ENCODE measurements around the gene TCHHL1. TPM values are rescaled to one million over a fixed set of nuclear protein-coding genes. Genes with fewer than 3 reads are reported as not detected.

The TCHHL1 gene
- total and polyA plus RNA-seq, 9 of the 15 experiments (the other 6 are each of a cell fraction or from before 2014, with no cell fraction given): not detected

DNA sequence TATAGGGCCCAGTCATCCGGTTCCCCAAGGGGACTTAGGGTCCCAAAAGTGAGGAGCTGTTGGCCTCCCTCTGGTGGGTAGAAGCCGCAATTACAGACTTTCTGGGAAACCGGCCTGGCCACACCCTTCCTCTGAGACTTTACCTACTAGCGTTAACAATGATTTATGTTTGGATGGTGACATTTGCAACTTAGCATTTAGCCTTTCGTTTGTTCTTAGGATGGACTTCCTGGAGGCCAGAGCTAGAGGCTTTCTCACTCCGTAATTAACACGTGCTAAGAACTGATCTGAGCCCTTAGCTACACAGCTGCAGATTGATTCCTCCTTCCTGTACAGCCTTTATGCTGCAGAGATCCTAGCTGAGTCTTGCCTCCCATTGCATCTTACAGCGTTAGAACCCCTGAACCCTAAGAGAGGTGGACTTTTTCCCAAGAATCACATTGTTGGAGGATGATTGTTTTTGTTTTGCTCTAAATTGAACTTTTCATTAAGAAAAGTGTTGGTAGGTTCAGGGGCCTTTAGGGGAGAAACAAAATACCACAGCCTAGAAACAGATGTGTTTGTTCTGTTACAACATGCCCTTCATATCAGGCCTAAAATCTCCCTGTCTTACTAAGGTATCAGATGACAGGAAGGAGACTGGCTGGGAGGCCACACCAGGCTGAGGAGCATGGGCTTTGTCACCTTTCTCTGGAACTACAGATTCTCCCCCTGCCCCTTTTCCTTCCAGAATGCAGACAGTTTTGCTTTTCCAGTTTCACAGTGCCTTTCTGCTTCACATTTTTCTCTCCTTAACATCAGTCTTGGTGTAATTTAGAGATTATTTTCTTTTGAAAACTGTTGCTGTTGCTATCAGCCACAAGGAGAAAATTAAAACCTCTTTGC lies 54.0 kb downstream of the TCHHL1 start (continued):
- TF ChIP-seq, protein P1, sequence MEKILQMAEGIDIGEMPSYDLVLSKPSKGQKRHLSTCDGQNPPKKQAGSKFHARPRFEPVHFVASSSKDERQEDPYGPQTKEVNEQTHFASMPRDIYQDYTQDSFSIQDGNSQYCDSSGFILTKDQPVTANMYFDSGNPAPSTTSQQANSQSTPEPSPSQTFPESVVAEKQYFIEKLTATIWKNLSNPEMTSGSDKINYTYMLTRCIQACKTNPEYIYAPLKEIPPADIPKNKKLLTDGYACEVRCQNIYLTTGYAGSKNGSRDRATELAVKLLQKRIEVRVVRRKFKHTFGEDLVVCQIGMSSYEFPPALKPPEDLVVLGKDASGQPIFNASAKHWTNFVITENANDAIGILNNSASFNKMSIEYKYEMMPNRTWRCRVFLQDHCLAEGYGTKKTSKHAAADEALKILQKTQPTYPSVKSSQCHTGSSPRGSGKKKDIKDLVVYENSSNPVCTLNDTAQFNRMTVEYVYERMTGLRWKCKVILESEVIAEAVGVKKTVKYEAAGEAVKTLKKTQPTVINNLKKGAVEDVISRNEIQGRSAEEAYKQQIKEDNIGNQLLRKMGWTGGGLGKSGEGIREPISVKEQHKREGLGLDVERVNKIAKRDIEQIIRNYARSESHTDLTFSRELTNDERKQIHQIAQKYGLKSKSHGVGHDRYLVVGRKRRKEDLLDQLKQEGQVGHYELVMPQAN (IDR thresholded peaks at IDR 0.05; ENCODE audit: borderline replicate concordance): no peak
- TF ChIP-seq SMAD1 (IDR thresholded peaks at IDR 0.05; ENCODE audit: low read depth, low read length, partially characterized antibody): peak; percentile 43
- TF ChIP-seq SUPT5H (IDR thresholded peaks at IDR 0.05): 0 out of 2 replicates have a peak, but pooled peaks have one; percentile 46
- TF ChIP-seq, protein P2, sequence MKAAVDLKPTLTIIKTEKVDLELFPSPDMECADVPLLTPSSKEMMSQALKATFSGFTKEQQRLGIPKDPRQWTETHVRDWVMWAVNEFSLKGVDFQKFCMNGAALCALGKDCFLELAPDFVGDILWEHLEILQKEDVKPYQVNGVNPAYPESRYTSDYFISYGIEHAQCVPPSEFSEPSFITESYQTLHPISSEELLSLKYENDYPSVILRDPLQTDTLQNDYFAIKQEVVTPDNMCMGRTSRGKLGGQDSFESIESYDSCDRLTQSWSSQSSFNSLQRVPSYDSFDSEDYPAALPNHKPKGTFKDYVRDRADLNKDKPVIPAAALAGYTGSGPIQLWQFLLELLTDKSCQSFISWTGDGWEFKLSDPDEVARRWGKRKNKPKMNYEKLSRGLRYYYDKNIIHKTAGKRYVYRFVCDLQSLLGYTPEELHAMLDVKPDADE (conservative IDR thresholded peaks at IDR 0.05; ENCODE audit: control insufficient read depth, low read depth, low read length): no peak
- no peak for TF ChIP-seq ZNF23 (CRISPR knock-in tag; IDR thresholded peaks at IDR 0.05)
- TF ChIP-seq ZNF165 (CRISPR knock-in tag; IDR thresholded peaks at IDR 0.05; ENCODE audit: borderline replicate concordance): no peak
- TF ChIP-seq KDM4B (IDR thresholded peaks at IDR 0.05; ENCODE audit: borderline replicate concordance in 2 of 2, low read depth in 1 of 2): no peak
- TF ChIP-seq, protein P3, sequence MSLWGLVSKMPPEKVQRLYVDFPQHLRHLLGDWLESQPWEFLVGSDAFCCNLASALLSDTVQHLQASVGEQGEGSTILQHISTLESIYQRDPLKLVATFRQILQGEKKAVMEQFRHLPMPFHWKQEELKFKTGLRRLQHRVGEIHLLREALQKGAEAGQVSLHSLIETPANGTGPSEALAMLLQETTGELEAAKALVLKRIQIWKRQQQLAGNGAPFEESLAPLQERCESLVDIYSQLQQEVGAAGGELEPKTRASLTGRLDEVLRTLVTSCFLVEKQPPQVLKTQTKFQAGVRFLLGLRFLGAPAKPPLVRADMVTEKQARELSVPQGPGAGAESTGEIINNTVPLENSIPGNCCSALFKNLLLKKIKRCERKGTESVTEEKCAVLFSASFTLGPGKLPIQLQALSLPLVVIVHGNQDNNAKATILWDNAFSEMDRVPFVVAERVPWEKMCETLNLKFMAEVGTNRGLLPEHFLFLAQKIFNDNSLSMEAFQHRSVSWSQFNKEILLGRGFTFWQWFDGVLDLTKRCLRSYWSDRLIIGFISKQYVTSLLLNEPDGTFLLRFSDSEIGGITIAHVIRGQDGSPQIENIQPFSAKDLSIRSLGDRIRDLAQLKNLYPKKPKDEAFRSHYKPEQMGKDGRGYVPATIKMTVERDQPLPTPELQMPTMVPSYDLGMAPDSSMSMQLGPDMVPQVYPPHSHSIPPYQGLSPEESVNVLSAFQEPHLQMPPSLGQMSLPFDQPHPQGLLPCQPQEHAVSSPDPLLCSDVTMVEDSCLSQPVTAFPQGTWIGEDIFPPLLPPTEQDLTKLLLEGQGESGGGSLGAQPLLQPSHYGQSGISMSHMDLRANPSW (CRISPR knock-in tag; IDR thresholded peaks at IDR 0.05): no peak
- TF ChIP-seq FOXK2 (conservative IDR thresholded peaks at IDR 0.05 in 1 of 2, IDR thresholded peaks at IDR 0.05 in 1 of 2; ENCODE audit: low read depth in 2 of 2): peak in 1 of 2 experiments; percentile 48; a peak in 1 of 4 replicates
- TF ChIP-seq, protein P4, sequence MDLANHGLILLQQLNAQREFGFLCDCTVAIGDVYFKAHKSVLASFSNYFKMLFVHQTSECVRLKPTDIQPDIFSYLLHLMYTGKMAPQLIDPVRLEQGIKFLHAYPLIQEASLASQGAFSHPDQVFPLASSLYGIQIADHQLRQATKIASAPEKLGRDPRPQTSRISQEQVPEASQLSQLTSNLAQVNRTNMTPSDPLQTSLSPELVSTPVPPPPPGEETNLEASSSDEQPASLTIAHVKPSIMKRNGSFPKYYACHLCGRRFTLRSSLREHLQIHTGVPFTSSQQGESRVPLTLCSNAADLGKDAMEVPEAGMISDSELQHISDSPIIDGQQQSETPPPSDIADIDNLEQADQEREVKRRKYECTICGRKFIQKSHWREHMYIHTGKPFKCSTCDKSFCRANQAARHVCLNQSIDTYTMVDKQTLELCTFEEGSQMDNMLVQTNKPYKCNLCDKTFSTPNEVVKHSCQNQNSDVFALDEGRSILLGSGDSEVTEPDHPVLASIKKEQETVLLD (IDR thresholded peaks at IDR 0.05): no peak
- TF ChIP-seq MXI1 (IDR thresholded peaks at IDR 0.05; ENCODE audit: low read depth, low read length): 0 out of 2 replicates have a peak, but pooled peaks have one; percentile 42
- no peak for TF ChIP-seq ZNF436 (CRISPR knock-in tag; IDR thresholded peaks at IDR 0.05)
- peak; percentile 18; the same call in 1 of the 2 replicates for TF ChIP-seq MAFF (IDR thresholded peaks at IDR 0.05; ENCODE audit: low read length)
- no peak for TF ChIP-seq ZNF212 (CRISPR knock-in tag; IDR thresholded peaks at IDR 0.05)
- TF ChIP-seq PHF20 (IDR thresholded peaks at IDR 0.05; ENCODE audit: partially characterized antibody): no peak
- TF ChIP-seq, protein P5, sequence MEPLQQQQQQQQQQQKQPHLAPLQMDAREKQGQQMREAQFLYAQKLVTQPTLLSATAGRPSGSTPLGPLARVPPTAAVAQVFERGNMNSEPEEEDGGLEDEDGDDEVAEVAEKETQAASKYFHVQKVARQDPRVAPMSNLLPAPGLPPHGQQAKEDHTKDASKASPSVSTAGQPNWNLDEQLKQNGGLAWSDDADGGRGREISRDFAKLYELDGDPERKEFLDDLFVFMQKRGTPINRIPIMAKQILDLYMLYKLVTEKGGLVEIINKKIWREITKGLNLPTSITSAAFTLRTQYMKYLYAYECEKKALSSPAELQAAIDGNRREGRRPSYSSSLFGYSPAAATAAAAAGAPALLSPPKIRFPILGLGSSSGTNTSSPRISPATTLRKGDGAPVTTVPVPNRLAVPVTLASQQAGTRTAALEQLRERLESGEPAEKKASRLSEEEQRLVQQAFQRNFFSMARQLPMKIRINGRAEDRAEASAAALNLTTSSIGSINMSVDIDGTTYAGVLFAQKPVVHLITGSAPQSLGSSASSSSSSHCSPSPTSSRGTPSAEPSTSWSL (CRISPR knock-in tag; IDR thresholded peaks at IDR 0.05; ENCODE audit: borderline replicate concordance): no peak
- no peak for TF ChIP-seq GABPB1 (CRISPR knock-in tag; IDR thresholded peaks at IDR 0.05)
- TF ChIP-seq SETDB1 (IDR thresholded peaks at IDR 0.05; ENCODE audit: low read length): no peak
- TF ChIP-seq FUS (optimal IDR thresholded peaks at IDR 0.05; ENCODE audit: low read depth, low read length): no peak
